GDM1 (cell line): ENCODE data around the gene OGFOD2.

ENCODE experiments used
- DNase-seq: peaks from one replicate; lab custom pipeline; 2025; lab: John Stamatoyannopoulos, UW

OGFOD2 gene

DNA sequence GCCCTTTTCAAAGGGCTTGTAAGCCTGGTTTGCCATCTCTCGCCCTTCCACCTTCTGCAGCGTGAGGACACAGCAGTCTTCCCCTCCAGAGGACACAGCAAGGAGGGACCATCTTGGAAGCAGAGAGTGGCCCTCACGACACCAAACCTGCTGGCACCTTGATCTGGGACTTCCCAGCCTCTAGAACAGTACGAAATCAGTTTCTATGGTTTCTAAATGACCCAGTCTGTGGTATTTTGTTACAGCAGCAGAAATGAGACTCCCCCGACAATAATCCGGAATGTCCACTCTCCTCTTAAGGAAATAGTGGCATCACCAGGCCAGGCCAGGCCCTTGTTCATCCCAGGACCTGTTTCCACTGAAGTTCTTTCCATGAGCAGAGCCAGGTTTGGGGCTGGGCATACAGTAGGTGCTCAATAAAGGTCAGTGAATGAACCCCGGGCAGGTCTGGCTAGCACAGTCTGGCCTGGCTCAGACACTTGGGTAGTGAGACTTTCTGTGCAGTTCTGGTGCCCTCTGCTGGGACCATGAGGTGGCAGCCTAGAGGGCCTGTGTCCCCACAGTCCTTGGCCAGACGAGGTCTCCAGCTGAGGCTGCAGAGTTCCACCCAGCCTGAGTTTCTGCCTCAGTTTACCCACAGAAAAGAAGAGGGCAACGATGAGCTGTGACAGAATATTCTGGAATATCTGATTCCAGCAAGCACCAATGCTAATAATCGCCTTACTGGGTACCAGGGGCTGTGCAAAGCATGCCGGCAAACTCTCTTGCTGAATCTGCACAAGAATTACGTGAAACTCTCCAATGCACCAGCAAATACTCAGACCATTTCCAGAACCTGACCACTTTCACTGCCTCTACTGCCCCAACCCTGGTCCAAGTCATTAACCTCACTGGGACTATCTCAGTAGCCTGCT is 22.8 kb upstream of the OGFOD2 start:
- DNase-seq: peak; percentile 53

DNA sequence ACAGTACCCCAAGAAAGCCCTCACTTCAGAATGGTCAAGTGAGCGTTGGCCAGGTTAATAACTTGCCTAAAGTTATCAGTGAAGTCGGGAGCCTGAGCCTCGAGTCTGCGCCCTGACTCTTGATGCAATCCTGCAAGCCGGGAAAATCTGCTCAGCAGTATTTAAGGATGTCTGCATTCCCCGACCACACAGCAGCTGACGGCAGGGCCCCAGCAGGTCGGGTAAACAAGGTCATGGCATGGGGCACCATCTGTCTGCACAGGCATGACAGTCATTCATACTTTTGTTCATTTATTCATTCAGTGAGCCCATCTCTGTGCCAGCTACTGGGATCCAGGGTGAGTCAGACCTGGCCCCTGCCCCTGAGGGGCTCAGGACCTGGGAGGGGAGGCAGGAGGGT is 19.9 kb upstream of the OGFOD2 start:
- DNase-seq: no peak

DNA sequence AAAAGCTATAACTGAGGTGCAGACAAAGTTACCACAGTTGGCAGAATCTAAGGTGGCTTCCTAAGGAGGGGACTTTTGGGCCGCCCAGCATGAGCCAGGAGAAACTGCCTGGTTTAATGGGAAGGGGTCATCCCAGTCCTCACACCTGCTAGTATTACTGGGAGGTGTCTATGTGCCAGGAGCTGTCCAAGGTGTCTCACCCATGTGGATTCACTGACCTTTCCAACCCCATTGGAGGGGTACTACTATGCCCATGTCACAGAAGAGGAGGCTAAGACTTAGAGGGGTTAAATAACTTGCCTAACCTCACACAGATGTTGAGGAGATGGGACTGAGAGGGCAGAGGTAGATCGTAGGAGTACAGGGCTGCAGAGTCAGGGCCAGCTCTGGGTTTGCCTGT is 19.0 kb upstream of the OGFOD2 start:
- DNase-seq: no peak

DNA sequence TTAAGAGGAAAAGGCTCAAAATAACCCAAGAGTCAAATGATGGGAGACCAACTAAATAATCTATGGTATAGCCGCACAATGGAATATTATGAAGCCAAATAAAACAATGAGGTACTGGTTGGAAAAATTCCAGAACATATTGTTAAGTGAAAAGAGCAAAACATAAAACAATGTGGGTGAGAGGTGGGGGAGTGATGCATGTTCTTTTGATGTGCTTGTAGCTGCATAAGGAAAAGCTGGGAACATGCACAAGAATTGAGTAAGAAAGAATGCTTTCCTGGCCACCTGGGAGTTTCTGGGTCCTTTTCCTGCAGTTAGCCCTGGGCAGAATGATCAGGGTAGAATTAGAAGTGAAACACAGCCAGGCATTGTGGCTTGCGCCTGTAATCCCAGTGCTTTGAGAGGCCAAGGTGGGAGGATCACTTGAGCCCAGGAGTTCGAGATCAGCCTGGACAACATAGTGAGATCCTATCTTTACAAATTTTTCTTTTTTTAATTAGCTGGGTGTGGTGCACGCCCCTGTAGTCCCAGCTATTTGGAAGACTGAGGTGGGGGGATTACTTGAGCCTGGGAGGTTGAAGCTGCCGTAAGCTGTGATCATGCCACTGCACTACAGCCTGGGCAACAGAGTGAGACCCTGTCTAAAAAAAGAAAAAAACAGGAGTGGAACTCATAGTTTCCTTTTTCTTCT is 16.7 kb upstream of the OGFOD2 start:
- no peak for DNase-seq

DNA sequence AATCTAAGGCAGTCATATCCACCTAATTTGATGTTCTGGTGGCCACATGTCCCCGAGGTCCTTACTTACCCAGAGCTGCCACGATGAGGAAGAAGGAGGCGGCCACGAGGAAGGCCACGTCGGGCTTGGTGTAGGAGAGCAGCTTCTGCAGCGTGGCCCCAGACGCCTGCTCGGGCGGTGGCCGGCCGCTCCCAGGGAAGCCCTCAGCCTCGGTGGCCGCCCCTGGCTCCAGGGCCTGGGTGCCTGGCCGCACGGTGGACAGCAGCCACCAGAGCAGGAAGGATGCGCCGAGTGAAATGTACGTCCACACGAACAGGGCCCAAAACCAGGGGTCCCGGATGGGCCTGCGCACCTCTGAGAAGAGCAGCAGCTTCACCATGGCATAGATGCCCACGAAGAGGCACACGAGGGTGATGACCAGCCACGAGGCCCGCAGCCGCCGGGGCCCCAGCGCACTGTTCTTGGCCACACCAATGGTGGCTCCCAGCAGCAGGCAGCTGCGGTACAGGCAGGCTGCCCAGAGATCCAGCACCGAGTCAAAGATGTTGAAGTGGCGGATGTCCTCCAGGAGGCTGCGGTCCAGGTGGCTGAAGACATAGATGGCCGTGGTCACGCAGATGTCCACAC is 15.4 kb upstream of the OGFOD2 start:
- DNase-seq: no peak

DNA sequence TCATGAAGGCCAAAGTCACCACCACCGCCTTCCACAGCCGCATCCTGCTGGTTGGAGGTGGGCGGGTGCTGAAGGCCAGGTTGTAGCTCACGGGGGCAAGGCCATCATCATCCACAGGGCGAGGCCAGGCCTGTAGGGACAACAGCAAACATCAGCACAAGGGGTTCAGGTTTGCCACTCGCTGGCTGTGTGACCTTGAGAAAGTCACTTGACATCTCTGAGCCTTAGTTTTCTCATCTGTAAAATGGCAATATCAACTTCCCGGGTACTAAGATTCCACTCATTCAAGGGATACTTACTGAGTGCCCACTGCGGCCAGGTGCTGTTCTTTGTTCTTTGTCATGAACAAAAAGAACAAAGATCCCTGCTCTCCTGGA is 14.9 kb upstream of the OGFOD2 start:
- no peak for DNase-seq

DNA sequence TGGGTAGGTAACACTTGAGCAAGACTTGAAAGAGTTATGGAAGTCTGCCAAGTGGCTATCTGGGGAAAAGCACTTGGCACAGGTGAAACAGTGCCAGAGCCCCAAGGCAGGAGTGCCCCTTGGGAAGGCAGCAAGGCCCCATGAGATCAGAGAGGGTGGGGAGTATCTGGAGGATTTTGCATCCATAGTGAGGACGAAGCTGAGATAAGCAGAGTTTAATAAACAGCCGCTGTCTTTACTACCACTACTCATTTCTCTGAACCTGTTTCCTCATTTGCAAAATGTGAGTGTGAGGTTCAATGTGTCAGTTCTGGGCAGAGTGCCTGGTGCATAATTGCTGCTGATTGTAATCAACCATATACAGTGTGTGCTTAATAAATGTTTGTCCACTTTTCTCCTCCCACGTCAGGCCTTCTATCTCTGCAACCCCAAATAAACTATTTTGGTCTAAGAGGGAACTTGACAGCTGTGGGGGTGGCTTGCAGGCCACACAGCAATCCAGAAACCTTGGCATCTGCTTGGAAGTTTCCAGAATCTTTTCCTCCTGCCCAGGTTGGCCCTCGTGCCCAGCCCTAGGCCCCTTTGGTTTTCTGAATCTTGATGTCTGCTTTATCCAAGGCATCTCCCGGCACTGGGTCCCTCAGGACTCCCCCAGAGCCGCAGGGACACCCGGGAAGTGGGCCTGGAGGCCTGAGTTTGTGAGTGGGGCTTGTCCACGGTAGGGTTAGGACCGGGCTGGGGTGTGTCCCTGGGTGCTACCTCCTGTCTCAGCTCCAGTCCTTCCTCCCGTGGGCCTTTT is 13.3 kb upstream of the OGFOD2 start:
- DNase-seq: no peak

DNA sequence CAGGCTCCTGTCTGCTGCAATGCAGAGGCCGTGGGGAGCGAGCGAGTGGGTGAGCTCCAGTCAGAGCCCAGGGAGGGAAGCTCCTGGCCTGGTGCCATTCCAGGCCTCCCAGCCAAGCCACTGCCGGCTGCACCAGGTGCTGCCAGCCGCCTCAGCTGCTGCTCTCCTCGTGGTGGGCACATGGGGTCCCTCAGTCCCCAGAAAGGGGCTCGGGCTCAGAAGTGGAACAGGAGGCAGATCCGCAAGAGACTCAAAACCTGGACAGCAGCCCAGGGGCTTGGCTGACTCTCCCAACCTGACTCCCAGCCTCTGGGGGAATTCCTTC is 11.1 kb upstream of the OGFOD2 start:
- no peak for DNase-seq

DNA sequence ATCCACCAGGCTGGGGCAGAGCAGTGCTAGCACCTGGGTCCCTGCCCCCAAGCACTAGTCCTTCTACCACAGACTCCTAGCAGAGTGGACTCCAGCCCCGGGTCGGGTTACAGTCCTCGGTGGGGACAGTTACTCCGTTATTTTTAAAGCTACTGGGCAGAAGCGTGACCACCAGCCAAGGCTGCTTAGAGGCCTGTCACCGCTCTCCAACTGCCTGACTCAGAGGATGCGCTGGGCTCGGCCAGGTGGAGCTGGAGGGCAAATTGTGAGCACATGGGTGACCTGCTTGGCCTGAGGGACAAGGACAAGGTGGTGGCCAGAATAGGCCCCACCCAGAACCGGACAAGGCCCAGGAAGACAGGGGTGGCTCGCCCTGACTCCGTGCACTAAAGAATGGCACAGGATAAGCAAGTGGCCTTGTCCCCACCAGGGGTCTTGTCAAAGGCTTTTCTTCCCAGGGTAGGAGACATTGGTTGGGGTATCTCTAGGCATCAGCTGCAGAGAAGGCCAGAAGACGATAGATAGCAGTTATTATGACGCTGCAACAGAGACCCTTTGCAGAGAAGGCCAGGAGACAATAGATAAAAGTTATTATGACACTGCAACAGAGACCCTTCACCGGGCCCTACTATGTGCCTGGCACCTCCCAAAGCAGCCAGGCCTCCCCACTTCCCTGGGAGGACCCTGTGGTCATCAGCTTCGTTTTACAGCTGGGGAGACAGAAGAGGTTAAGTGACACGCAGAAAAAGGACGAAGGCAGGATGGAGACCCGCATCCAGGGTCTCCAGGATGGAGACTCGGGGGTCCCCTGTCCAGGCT is 10.4 kb upstream of the OGFOD2 start:
- no peak for DNase-seq

DNA sequence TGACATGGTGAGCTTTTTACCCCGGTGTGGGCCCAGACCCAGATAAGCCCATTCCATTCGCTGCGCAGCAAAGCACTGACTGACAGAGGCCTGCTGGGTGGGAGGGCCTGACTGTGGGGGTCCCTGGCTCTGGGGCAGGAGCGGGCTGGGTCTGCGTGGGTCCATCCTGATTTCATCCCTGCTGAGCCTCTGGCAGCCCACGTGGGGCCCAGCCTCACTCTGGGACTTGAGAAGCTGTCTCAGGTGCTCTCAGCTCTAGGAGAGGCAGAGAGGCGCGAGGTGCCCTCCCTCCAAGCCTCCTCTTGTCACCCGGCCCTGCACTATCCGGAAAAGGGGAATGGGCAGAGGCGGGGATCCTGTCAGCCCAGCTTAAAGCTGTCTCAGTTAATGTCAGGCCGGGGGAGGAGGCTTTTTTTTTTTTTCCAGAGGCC is 9.7 kb upstream of the OGFOD2 start:
- DNase-seq: no peak

DNA sequence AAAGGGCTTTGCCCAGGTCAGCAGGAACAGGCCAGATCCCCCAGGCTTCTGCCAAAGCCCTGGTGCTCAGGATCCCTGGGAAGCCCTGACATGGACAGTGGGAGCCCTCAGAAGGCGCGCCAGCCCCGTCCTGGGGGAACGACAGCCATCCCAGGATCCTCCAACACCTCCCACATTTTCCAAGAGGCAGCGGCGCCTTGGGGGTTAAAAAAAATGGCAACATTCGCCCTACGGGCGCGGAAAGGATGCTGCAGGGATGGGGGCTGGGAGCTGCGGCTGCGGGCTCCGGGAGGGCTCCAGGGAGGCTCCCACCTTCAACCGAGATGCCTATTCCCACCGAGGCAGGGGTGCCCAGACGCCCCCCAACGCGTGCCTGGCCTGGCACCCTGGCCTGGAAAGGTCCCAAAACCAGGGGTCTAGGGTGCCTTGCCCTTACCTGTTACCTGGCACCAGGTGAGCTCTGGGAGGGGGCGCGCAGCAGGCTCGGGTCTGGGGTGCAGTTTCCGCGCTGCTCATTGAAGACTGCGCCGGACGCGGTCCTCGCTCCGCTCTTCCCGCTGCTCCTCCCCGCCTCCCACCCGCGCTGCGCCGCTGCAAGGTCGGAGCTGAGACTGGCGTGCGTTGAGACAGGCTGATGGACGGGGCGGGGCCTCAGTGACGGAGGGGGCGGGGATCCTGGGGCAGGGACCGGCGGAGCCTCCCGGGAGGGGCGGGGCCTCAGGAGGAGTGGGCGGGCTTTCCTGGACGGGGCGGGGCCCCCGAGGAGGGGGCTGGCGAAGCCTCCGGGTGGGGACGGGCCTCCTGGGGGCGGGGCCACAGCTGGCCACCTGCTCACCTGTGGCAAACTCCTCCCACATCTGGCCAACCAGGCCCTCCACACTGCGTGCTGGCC is 8.9 kb upstream of the OGFOD2 start, which contains the start of gene ABCB9:
TSS of gene ABCB9 (minus strand) at position 613 of the 892 bp plus-strand sequence. CDS start 6,228 bp downstream, outside the sequence.
- peak; percentile 86 for DNase-seq

DNA sequence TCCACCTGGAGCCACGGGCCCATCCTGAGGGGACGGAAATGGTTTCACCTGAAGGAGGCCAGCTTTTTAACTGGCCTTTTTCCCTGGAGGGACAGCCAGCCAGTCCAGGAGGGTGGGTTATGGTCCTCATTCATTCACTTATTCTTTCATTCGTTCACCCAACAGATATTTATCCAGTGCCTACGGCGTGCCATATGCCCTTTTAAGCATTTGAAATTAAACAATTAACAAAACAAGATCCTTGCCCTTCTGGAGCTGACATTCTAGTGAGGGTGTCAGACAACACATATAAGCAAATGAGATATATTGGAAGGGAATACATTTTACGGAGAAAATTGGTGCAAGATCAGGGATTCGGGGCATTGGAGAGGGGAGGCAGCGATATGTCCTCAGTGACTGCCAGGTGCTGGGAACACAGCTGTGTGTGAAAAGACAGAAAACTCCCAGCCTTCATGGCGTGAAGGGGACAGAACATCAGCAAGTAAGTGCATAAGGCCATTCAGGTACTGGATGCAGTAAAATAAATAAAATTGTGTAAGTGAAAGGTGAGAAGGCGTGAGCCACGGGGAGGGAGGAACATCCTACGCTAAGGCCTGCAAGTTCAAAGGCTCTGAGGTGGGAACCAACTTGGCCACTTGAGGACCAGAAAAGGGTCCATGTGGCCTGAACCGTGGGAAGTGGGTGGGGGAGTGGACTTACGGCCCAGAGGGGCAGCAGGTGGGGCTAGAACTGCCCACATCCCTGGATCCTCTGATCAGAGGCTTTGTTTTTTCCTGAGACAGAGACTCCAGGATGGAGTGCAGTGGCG is 8.1 kb upstream of the OGFOD2 start:
- no peak for DNase-seq

DNA sequence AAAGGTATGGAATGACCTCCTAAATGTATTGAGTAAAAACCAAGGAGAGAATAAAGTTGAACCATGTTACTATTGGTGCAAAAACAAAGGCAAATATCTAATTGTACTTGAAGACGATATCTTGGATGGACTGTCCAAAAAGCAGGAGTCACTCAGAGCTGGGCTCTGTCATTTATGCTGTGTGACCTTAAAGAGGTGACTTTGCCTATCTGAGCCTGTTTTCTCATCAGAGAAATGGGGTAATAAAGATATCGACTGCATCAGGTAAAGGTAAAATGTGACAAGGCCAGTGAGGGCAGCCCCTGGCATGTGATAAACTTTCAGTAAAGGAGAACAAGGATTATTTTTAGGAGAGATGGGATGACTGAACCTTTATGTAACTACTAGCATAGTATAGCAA is 6.9 kb upstream of the OGFOD2 start:
- DNase-seq: no peak

DNA sequence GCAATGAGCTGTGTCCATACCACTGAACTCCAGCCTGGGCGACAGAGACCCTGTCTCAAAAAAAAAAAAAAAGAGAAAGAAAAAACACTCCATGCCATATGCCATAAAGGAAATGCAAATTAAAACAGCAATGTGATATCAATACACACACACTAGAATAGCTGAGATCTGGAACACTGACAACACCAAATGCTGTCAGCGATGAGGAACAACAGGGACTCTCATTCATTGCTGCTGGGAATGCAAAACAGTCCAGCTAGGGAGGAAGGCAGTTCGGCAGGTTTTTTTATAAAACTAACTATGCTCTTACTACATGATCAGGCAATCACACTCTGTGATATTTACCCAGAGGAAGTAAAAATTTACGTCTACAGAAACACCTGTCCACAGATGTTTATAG is 5.4 kb upstream of the OGFOD2 start:
- no peak for DNase-seq

DNA sequence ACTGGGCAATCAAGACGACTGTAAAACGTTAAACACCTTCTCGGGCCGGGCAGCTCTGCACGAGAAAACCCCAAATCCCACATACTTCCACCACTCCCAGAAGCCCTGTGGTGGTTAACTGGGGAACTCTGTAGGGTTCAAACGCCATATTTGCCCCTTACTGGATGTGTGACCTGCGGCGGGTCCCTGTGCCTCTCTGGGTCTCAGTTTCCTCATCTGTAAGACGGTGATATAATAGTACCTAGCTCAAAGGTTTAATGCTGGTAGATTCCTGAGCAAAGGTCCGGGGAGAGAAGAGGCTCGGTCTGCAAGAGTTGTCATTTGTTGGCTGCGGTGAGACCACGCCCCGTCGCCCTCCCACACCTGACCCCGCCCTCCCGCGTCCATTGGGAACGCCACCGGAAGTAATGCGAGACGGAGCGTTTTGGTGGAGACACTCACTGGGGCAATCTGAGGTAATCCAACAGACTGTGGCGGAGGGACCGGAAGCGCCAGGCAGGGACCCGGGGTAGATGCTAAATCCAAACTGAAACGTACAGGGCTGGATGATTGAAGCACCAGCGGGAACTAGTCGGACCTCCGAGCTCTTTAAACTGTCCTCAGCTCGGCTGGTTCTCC is 661 bp upstream of the OGFOD2 start:
- DNase-seq: peak; percentile 96

DNA sequence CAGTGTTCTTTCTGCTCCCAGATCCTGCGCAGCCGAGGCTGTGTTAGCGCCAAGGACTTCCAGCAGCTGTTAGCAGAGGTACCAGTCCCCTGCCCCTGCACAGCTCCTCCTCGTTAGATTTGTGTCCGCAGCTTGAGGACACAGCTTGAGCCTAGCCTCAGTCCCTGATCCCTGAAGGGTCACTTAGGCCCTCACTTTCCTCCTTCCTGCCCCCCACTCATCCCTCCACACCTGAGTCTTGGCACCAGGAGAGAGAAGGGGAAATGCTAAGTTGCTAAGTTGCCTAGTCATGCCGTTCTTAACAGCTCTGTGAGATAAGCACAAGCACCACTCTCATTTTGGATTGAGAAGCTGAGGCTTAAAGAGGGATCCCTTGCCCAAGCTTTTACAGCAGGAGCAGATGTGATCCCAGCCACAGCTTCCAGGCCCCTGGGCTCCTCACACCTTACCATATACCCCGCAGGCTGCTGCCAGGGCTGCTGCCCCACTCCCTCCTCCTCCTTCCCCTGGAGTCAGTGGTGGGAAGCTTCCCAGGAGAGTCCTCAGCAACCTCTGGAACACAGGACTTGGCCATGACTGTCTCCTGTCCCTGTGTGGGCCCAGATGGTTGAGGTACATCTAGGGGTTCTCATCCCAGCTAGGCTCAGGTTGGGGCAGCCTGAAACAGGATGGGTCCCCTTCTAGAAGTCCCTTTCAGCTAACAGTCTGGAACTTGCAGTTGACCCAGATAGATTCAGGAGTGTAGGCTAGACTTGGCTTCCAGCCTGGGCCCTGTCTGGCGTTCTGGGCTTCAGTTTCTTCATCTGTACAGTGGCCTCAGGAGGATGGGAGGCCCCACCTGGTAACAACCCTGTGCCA is 975 bp downstream of the OGFOD2 start:
- no peak for DNase-seq

DNA sequence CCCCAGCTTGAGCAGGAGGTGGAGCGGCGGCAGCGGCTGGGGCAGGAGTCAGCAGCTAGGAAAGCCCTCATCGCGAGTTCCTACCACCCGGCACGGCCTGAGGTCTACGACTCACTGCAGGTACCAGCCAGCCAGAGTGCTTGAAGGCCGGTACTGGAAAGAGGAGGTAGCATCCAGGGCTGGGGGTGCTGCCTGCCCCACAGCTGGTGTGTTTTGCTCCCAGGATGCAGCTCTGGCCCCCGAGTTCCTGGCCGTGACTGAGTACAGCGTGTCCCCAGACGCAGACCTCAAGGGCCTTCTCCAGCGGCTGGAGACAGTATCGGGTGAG is 1.6 kb downstream of the OGFOD2 start:
- DNase-seq: no peak

DNA sequence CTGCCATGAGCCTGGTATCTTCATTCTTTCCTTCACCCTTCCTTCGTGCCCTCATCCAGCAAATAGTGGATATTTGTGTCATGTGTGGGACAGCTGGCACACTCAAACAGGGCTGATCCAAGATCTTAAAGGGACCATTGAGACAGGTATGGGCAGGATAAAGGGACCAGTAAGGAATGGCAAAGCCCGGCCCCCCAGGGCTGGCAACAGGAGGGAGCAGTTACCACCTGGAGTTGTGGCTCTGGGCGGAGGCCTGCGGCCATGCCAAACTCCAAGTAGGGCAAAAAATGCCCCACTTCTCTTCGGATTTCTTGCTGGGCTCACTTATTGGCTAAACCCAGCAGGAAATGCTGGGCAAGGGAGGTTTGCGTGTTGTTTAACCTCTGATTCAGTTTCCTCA is 2.1 kb downstream of the OGFOD2 start:
- no peak for DNase-seq
